ENCODE results near the gene CIC. TPM values are rescaled to one million over a fixed set of nuclear protein-coding genes. Genes with fewer than 3 reads are reported as not detected.

The CIC gene
- total and polyA plus RNA-seq, 9 of the 15 experiments (the other 6 are each of a cell fraction or from before 2014, with no cell fraction given): 0.07 to 44.7 (median 8.6) TPM

DNA sequence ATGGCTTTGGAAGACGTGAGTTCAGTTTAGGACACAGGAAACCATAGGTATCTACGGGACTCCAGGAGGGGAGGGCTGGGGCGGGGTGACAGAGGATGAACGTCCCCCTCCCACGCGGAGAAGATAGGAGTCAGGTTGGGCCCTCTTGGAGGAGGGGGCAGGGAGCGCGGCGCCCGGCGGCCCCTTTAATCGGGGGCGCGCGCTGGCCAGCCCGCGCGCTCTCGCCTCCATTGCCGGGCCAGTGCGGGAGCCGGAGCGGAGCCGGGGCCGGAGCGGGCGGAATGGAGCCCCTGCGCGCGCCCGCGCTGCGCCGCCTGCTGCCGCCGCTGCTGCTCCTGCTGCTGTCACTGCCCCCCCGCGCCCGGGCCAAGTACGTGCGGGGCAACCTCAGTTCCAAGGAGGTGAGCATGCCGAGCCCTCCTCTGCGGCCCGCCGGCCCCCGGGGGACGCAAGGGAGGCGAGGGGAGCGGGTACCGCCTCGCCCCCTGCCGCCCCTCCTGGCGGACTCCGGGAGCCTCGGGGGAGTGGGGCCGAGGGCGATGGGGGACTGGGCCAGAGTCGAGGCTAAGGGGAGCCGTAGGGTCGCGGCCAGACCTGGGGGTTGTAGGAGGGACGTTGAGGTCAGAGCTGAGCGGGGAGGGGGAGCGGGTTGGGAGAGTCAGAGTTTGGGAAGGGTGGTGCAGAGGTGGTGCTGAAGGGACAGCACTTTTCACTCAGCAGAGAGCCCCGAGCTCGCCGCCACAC, 44.2 kb downstream of the CIC start, which contains the start of gene TMEM145 (continued):
- TF ChIP-seq HINFP (tag; conservative IDR thresholded peaks at IDR 0.05; ENCODE audit: low read depth) (no peak), POLR2G (IDR thresholded peaks at IDR 0.05; ENCODE audit: low read depth, low read length) (0 out of 2 replicates have a peak, but pooled peaks have one; percentile 27), ZNF561 (CRISPR knock-in tag; conservative IDR thresholded peaks at IDR 0.05) (no peak), GATAD2A (IDR thresholded peaks at IDR 0.05) (no peak), PHF20 (IDR thresholded peaks at IDR 0.05; ENCODE audit: partially characterized antibody) (no peak), NCOR1 (IDR thresholded peaks at IDR 0.05) (no peak), VEZF1 (CRISPR knock-in tag; IDR thresholded peaks at IDR 0.05) (peak; percentile 90), RBM17 (IDR thresholded peaks at IDR 0.05; ENCODE audit: borderline replicate concordance, low read depth, low read length) (no peak), ZFP91 (CRISPR knock-in tag; IDR thresholded peaks at IDR 0.05) (peak; percentile 98), EP400 (IDR thresholded peaks at IDR 0.05) (no peak), HDAC6 (IDR thresholded peaks at IDR 0.05; ENCODE audit: low read depth, low read length) (no peak), ZNF707 (CRISPR knock-in tag; conservative IDR thresholded peaks at IDR 0.05) (no peak), SNRNP70 (optimal IDR thresholded peaks at IDR 0.05; ENCODE audit: low read depth, low read length) (no peak), ZNF76 (CRISPR knock-in tag; IDR thresholded peaks at IDR 0.05; ENCODE audit: borderline replicate concordance) (no peak), SPI1 (IDR thresholded peaks at IDR 0.05; ENCODE audit: borderline replicate concordance, low read depth, low read length) (no peak), POLR2AphosphoS5 (IDR thresholded peaks at IDR 0.05; ENCODE audit: control insufficient read depth, insufficient read depth, low read depth, low read length) (no peak), ZNF121 (CRISPR knock-in tag; conservative IDR thresholded peaks at IDR 0.05) (no peak), E2F6 (IDR thresholded peaks at IDR 0.05; ENCODE audit: borderline replicate concordance in 1 of 2, extremely low read depth in 1 of 2, insufficient read depth in 1 of 2, insufficient read length in 1 of 2, low read depth in 1 of 2, low read length in 1 of 2, poor library complexity in 1 of 2, severe bottlenecking in 1 of 2) (peak in 1 of 2 experiments; percentile 54), ZNF165 (CRISPR knock-in tag; IDR thresholded peaks at IDR 0.05; ENCODE audit: borderline replicate concordance) (no peak)
- TF ChIP-seq, protein P1, sequence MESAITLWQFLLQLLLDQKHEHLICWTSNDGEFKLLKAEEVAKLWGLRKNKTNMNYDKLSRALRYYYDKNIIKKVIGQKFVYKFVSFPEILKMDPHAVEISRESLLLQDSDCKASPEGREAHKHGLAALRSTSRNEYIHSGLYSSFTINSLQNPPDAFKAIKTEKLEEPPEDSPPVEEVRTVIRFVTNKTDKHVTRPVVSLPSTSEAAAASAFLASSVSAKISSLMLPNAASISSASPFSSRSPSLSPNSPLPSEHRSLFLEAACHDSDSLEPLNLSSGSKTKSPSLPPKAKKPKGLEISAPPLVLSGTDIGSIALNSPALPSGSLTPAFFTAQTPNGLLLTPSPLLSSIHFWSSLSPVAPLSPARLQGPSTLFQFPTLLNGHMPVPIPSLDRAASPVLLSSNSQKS (CRISPR knock-in tag; IDR thresholded peaks at IDR 0.05): no peak
